Measurements from ENCODE around the gene BICC1.

The BICC1 gene

DNA sequence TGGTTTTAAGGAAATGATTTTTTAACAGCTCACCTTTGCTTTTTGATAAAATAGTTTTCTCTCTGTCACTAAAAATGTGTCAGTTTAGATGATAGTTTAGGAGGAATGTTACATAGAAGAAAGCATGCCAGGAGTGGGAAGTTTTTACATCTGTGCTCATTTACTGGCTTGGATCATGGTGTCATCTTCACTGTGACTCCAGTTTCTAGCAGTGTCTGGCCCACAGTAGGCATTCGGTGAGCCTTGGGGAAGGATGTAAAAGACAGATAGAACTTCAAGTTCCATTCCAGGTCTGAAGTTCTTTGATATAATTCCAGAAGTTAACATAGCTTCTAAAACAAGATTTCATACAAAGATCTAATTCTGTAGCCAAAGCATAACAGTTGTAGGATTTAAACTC is 259.2 kb downstream of the BICC1 start:
- Histone ChIP-seq H3K27me3 (ENCODE audit: control insufficient read depth, insufficient read depth, low read length) (no peaks in the 10 kb centered on the region), H3K9ac (no peak overlapping the region), H2AFZ (no peak overlapping the region), H3K9me3 (ENCODE audit: control insufficient read depth, low read length) (no peaks in the 10 kb centered on the region), H3K79me2 (no peaks in the 10 kb centered on the region), H3K36me3 (ENCODE audit: control insufficient read depth, insufficient read depth, low read length) (no peaks in the 10 kb centered on the region), H3K4me1 (no peaks in the 10 kb centered on the region), H3K27ac (no peak overlapping the region), H3K4me2 (ENCODE audit: low read length) (no peak overlapping the region), H3K4me3 (ENCODE audit: low read depth, low read length) (no peak overlapping the region)
- TF ChIP-seq CTCF (IDR thresholded peaks at IDR 0.05): no peak

DNA sequence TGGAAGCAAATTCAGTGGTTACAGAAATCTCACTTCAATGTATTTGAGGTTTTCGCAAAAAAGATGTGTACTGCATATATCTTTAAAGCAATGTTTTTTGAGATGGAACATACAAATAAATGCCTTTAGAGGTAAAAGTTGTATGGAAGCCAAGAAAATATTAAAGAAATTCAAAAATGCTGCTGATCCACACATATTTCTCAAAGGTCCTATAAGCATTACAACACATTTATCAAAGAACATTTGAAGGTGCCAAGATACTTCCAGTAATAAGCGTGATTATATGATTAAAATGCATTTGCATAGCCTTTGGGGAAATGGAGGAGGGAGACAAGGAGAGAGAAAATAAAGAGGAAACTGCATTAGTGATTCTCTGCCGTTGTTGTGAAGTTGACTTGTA is 260.1 kb downstream of the BICC1 start:
- no peak overlapping the region for H2AFZ ChIP-seq
- TF ChIP-seq CTCF (IDR thresholded peaks at IDR 0.05): no peak
- no peaks in the 10 kb centered on the region for H3K36me3 ChIP-seq (ENCODE audit: control insufficient read depth, insufficient read depth, low read length)
- no peaks in the 10 kb centered on the region for H3K27me3 ChIP-seq (ENCODE audit: control insufficient read depth, insufficient read depth, low read length)
- no peak overlapping the region for H3K27ac ChIP-seq
- H3K79me2 ChIP-seq: no peaks in the 10 kb centered on the region
- no peak overlapping the region for H3K9ac ChIP-seq
- H3K4me3 ChIP-seq (ENCODE audit: low read depth, low read length): no peak overlapping the region
- H3K4me1 ChIP-seq: no peaks in the 10 kb centered on the region
- H3K4me2 ChIP-seq (ENCODE audit: low read length): no peak overlapping the region
- no peaks in the 10 kb centered on the region for H3K9me3 ChIP-seq (ENCODE audit: control insufficient read depth, low read length)

GRCh38 chr10:58773341-58773740 is 260.7 kb downstream of the BICC1 start:
- Histone ChIP-seq H3K4me3 (ENCODE audit: low read depth, low read length) (no peak overlapping the region), H3K4me2 (ENCODE audit: low read length) (no peak overlapping the region), H3K27ac (no peak overlapping the region), H3K27me3 (ENCODE audit: control insufficient read depth, insufficient read depth, low read length) (no peaks in the 10 kb centered on the region), H3K4me1 (no peaks in the 10 kb centered on the region), H3K9me3 (ENCODE audit: control insufficient read depth, low read length) (no peaks in the 10 kb centered on the region), H2AFZ (no peak overlapping the region), H3K79me2 (no peaks in the 10 kb centered on the region), H3K9ac (no peak overlapping the region), H3K36me3 (ENCODE audit: control insufficient read depth, insufficient read depth, low read length) (no peaks in the 10 kb centered on the region)
- no peak for TF ChIP-seq CTCF (IDR thresholded peaks at IDR 0.05)

DNA sequence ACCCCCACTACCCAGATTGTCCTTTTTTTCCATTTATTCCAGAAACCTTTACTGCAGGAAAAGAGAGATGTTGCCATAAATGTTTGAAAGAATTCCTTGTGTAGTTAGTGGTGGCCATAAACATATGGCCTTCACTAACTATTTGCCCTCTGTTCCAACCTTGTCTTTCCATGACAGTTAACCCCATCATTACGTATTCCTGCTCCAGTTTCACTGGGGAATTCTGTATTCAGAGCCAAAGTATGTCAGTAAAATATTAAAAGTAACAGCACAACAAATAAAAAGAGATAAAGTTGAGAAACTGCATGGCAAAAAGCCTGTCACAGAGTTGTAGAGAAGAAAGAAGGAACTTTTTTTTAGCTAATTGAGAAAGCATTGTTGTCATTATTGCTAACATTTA is 261.3 kb downstream of the BICC1 start:
- TF ChIP-seq CTCF (IDR thresholded peaks at IDR 0.05): no peak
- Histone ChIP-seq H3K27ac (no peak overlapping the region), H3K79me2 (no peaks in the 10 kb centered on the region), H3K36me3 (ENCODE audit: control insufficient read depth, insufficient read depth, low read length) (no peaks in the 10 kb centered on the region), H3K4me2 (ENCODE audit: low read length) (no peak overlapping the region), H3K27me3 (ENCODE audit: control insufficient read depth, insufficient read depth, low read length) (no peaks in the 10 kb centered on the region), H3K9ac (no peak overlapping the region), H3K4me1 (no peaks in the 10 kb centered on the region), H2AFZ (no peak overlapping the region), H3K4me3 (ENCODE audit: low read depth, low read length) (no peak overlapping the region), H3K9me3 (ENCODE audit: control insufficient read depth, low read length) (no peaks in the 10 kb centered on the region)

GRCh38 chr10:58775960-58776567 is 263.4 kb downstream of the BICC1 start:
- no peak overlapping the region for H3K4me2 ChIP-seq (ENCODE audit: low read length)
- no peak overlapping the region for H3K27ac ChIP-seq
- H3K36me3 ChIP-seq (ENCODE audit: control insufficient read depth, insufficient read depth, low read length): no peaks in the 10 kb centered on the region
- no peak overlapping the region for H3K9ac ChIP-seq
- TF ChIP-seq CTCF (IDR thresholded peaks at IDR 0.05): no peak
- no peak overlapping the region for H2AFZ ChIP-seq
- H3K9me3 ChIP-seq (ENCODE audit: control insufficient read depth, low read length): no peaks in the 10 kb centered on the region
- H3K4me3 ChIP-seq (ENCODE audit: low read depth, low read length): no peak overlapping the region
- H3K4me1 ChIP-seq: no peaks in the 10 kb centered on the region
- H3K79me2 ChIP-seq: no peaks in the 10 kb centered on the region
- no peaks in the 10 kb centered on the region for H3K27me3 ChIP-seq (ENCODE audit: control insufficient read depth, insufficient read depth, low read length)

Measured in parathyroid adenoma (tissue), 2 donors.